ENCODE results near the gene OTOL1. TPM values are rescaled to one million over a fixed set of nuclear protein-coding genes. Genes with fewer than 3 reads are reported as not detected.
"Not testable (repeated sequence)": the region's sequence is repeated elsewhere in the genome, so short reads cannot be mapped to it uniquely, and the experiment has no call there.

The OTOL1 gene
- total RNA-seq, 2 experiments from 2014 or later: not detected

GRCh38 chr3:161475206-161475605, 21.4 kb upstream of the OTOL1 start:
- Histone ChIP-seq H3K36me3 (ENCODE audit: insufficient read depth, low read length) (no peaks in the 10 kb centered on the region), H3K9me2 (ENCODE audit: insufficient read depth, low read length) (no peaks in the 10 kb centered on the region), H2AFZ (ENCODE audit: low read length) (no peak overlapping the region), H3K9me3 (ENCODE audit: low read length) (no peaks in the 10 kb centered on the region), H3K4me1 (ENCODE audit: insufficient read depth, low read length, poor library complexity, severe bottlenecking) (no peaks in the 10 kb centered on the region), H3K79me2 (ENCODE audit: insufficient read depth, low read depth, low read length) (no peaks in the 10 kb centered on the region), H3K4me3 (ENCODE audit: low read depth, low read length, poor library complexity, severe bottlenecking) (no peak overlapping the region), H3K4me2 (ENCODE audit: low read length) (no peak overlapping the region), H3K27ac (ENCODE audit: low read depth, low read length, poor library complexity, severe bottlenecking) (no peak overlapping the region), H4K20me1 (ENCODE audit: insufficient read depth, low read length) (no peaks in the 10 kb centered on the region)
- intact Hi-C loops (cut with micrococcal nuclease; ENCODE audit: unreplicated experiment): no loop called here
- no TSS peak for BruUV-seq (replicated peaks)
- TF ChIP-seq EZH2phosphoT487 (IDR thresholded peaks at IDR 0.05; ENCODE audit: borderline replicate concordance, low read depth, low read length) (no peak), CTCF (conservative IDR thresholded peaks at IDR 0.05; ENCODE audit: low read length) (no peak)
- no peak for DNase-seq (ENCODE audit: low spot score)
- ChIA-PET POLR2A (interaction anchor here (0.8 to 2.8 kb wide), 3 partner anchors 14 to 112 kb away, joined by 3 to 9 read pairs (median 5); no protein-coding TSS in a partner anchor), CTCF (ENCODE audit: unreplicated experiment) (no interaction called here)

- no peak for DNase-seq (ENCODE audit: low spot score)
- Histone ChIP-seq H4K20me1 (ENCODE audit: insufficient read depth, low read length) (no peaks in the 10 kb centered on the region), H3K9me2 (ENCODE audit: insufficient read depth, low read length) (no peaks in the 10 kb centered on the region), H3K79me2 (ENCODE audit: insufficient read depth, low read depth, low read length) (no peaks in the 10 kb centered on the region), H3K4me3 (ENCODE audit: low read depth, low read length, poor library complexity, severe bottlenecking) (no peak overlapping the region), H3K36me3 (ENCODE audit: insufficient read depth, low read length) (no peaks in the 10 kb centered on the region), H3K4me2 (ENCODE audit: low read length) (no peak overlapping the region), H3K9me3 (ENCODE audit: low read length) (no peaks in the 10 kb centered on the region), H3K4me1 (ENCODE audit: insufficient read depth, low read length, poor library complexity, severe bottlenecking) (no peaks in the 10 kb centered on the region), H3K27ac (ENCODE audit: low read depth, low read length, poor library complexity, severe bottlenecking) (no peak overlapping the region), H2AFZ (ENCODE audit: low read length) (no peak overlapping the region)
- intact Hi-C loops (cut with micrococcal nuclease; ENCODE audit: unreplicated experiment): no loop called here
- POLR2A ChIA-PET: interaction anchor here (0.8 to 2.8 kb wide), 3 partner anchors 14 to 112 kb away, joined by 3 to 9 read pairs (median 5); no protein-coding TSS in a partner anchor
- no peak for TF ChIP-seq EZH2phosphoT487 (IDR thresholded peaks at IDR 0.05; ENCODE audit: borderline replicate concordance, low read depth, low read length)
- no peak for TF ChIP-seq CTCF (conservative IDR thresholded peaks at IDR 0.05; ENCODE audit: low read length)
- CTCF ChIA-PET (ENCODE audit: unreplicated experiment): no interaction called here
- BruUV-seq (replicated peaks): no TSS peak
Observed at GRCh38 chr3:161475905-161476304, 20.7 kb upstream of the OTOL1 start.

GRCh38 chr3:161484226-161484625, 12.4 kb upstream of the OTOL1 start:
- Histone ChIP-seq H3K9me3 (ENCODE audit: low read length) (no peaks in the 10 kb centered on the region), H3K79me2 (ENCODE audit: insufficient read depth, low read depth, low read length) (no peaks in the 10 kb centered on the region), H3K9me2 (ENCODE audit: insufficient read depth, low read length) (no peaks in the 10 kb centered on the region), H3K4me2 (ENCODE audit: low read length) (no peak overlapping the region), H3K4me1 (ENCODE audit: insufficient read depth, low read length, poor library complexity, severe bottlenecking) (no peaks in the 10 kb centered on the region), H2AFZ (ENCODE audit: low read length) (no peak overlapping the region), H3K27ac (ENCODE audit: low read depth, low read length, poor library complexity, severe bottlenecking) (no peak overlapping the region), H3K36me3 (ENCODE audit: insufficient read depth, low read length) (no peaks in the 10 kb centered on the region), H4K20me1 (ENCODE audit: insufficient read depth, low read length) (no peaks in the 10 kb centered on the region), H3K4me3 (ENCODE audit: low read depth, low read length, poor library complexity, severe bottlenecking) (no peak overlapping the region)
- BruUV-seq (replicated peaks): no TSS peak
- ChIA-PET POLR2A (no interaction called here), CTCF (ENCODE audit: unreplicated experiment) (no interaction called here)
- DNase-seq (ENCODE audit: low spot score): no peak
- intact Hi-C loops (cut with micrococcal nuclease; ENCODE audit: unreplicated experiment): no loop called here
- no peak for TF ChIP-seq EZH2phosphoT487 (IDR thresholded peaks at IDR 0.05; ENCODE audit: borderline replicate concordance, low read depth, low read length)

GRCh38 chr3:161488284-161488683, 8.3 kb upstream of the OTOL1 start:
- intact Hi-C loops (cut with micrococcal nuclease; ENCODE audit: unreplicated experiment): loop anchor here (2.0 kb wide), 1 partner anchor 23 kb away; no protein-coding TSS in a partner anchor
- H3K4me2 ChIP-seq (ENCODE audit: low read length); H2AFZ ChIP-seq (ENCODE audit: low read length); H3K36me3 ChIP-seq (ENCODE audit: insufficient read depth, low read length); H3K79me2 ChIP-seq (ENCODE audit: insufficient read depth, low read depth, low read length); H3K27ac ChIP-seq (ENCODE audit: low read depth, low read length, poor library complexity, severe bottlenecking); DNase-seq (ENCODE audit: low spot score); H4K20me1 ChIP-seq (ENCODE audit: insufficient read depth, low read length); H3K9me2 ChIP-seq (ENCODE audit: insufficient read depth, low read length); H3K4me1 ChIP-seq (ENCODE audit: insufficient read depth, low read length, poor library complexity, severe bottlenecking); H3K9me3 ChIP-seq (ENCODE audit: low read length); BruUV-seq (replicated peaks); H3K4me3 ChIP-seq (ENCODE audit: low read depth, low read length, poor library complexity, severe bottlenecking): not testable (repeated sequence)
- CTCF ChIA-PET (ENCODE audit: unreplicated experiment): interaction anchor here (1.7 kb wide), 1 partner anchor 21 kb away, joined by 6 read pairs; no protein-coding TSS in a partner anchor
- POLR2A ChIA-PET: interaction anchor here (1.6 kb wide), 1 partner anchor 21 kb away, joined by 7 read pairs; no protein-coding TSS in a partner anchor

All from OCI-LY7 (cell line).